ENCODE results near the gene BEST2. TPM values are rescaled to one million over a fixed set of nuclear protein-coding genes. Genes with fewer than 3 reads are reported as not detected.
A peak's percentile ranks its signal among the peaks of the same experiment; 100 is the strongest.

BEST2 gene
- total RNA-seq, 1 experiment from 2014 or later = 0.27 TPM

GRCh38 chr19:12804051-12804450, 52.5 kb downstream of the BEST2 start:
- peaks cover 8% of the 10 kb centered on the region; the same call in 1 of the 2 replicates for H3K4me1 ChIP-seq
- intact Hi-C loops (cut with micrococcal nuclease; ENCODE audit: unreplicated experiment) = loop anchor here (5.0 kb wide), 1 partner anchor 33 kb away; the partner anchor contains the start of gene MAST1
- no peaks in the 10 kb centered on the region for H3K9me3 Mint-ChIP-seq (ENCODE audit: unreplicated experiment)
- H3K4me1 Mint-ChIP-seq (ENCODE audit: low read depth, unreplicated experiment) = peaks cover 7% of the 10 kb centered on the region
- TF ChIP-seq CTCF (IDR thresholded peaks at IDR 0.05; ENCODE audit: insufficient read depth in 1 of 2, low read depth in 1 of 2, low read length in 1 of 2, severe bottlenecking in 1 of 2, unreplicated experiment in 1 of 2) = no peak
- H3K27me3 ChIP-seq (replicated peaks; ENCODE audit: control insufficient read depth, insufficient read depth, low read length) = no peaks in the 10 kb centered on the region
- no peak for DNase-seq
- POLR2A ChIA-PET = interaction anchor here (0.8 kb wide), 1 partner anchor 11 kb away, joined by 3 read pairs; no protein-coding TSS in a partner anchor
- H3K36me3 Mint-ChIP-seq (ENCODE audit: insufficient read depth, unreplicated experiment) = peaks cover 18% of the 10 kb centered on the region
- no peak overlapping the region for H3K27ac Mint-ChIP-seq (ENCODE audit: unreplicated experiment)
- CTCF ChIA-PET = no interaction called here
- no peaks in the 10 kb centered on the region; the same call in none of the 2 replicates for H3K36me3 ChIP-seq (ENCODE audit: control insufficient read depth, insufficient read depth, low read length)
- H3K4me3 ChIP-seq (ENCODE audit: low read depth, low read length) = no peak overlapping the region
- no peaks in the 10 kb centered on the region for H3K27me3 Mint-ChIP-seq (ENCODE audit: insufficient read depth, unreplicated experiment)
- H3K4me3 Mint-ChIP-seq (ENCODE audit: unreplicated experiment) = no peak overlapping the region
- H3K9me3 ChIP-seq = no peaks in the 10 kb centered on the region
- BruUV-seq (replicated peaks) = no TSS peak

- no peaks in the 10 kb centered on the region; the same call in 1 of the 2 replicates for H3K36me3 ChIP-seq (ENCODE audit: control insufficient read depth, insufficient read depth, low read length)
- peak within 1 kb of the TSS; percentile 73 for H3K4me3 ChIP-seq (ENCODE audit: low read depth, low read length)
- H3K9me3 ChIP-seq = no peaks in the 10 kb centered on the region
- peaks cover 8% of the 10 kb centered on the region; the same call in 1 of the 2 replicates for H3K4me1 ChIP-seq
- POLR2A ChIA-PET = interaction anchor here (0.5 to 1.5 kb wide), 8 partner anchors 15 to 1834 kb away, joined by 3 to 10 read pairs (median 3); partner anchors contain the start of genes GET3 and JUNB
- peaks cover 18% of the 10 kb centered on the region for H3K36me3 Mint-ChIP-seq (ENCODE audit: insufficient read depth, unreplicated experiment)
- H3K27ac Mint-ChIP-seq (ENCODE audit: unreplicated experiment) = peak within 1 kb of the TSS; percentile 84
- intact Hi-C loops (cut with micrococcal nuclease; ENCODE audit: unreplicated experiment) = no loop called here
- DNase-seq = peak; percentile 84 to 90
- H3K27me3 ChIP-seq (replicated peaks; ENCODE audit: control insufficient read depth, insufficient read depth, low read length) = no peaks in the 10 kb centered on the region
- no peak for TF ChIP-seq CTCF (IDR thresholded peaks at IDR 0.05; ENCODE audit: insufficient read depth in 1 of 2, low read depth in 1 of 2, low read length in 1 of 2, severe bottlenecking in 1 of 2, unreplicated experiment in 1 of 2)
- peak within 1 kb of the TSS; percentile 99 for H3K4me3 Mint-ChIP-seq (ENCODE audit: unreplicated experiment)
- no TSS peak for BruUV-seq (replicated peaks)
- CTCF ChIA-PET = interaction anchor here (0.7 to 1.3 kb wide), 5 partner anchors 14 to 84 kb away, joined by 3 to 4 read pairs (median 3); partner anchors contain the start of gene GCDH
- no peaks in the 10 kb centered on the region for H3K9me3 Mint-ChIP-seq (ENCODE audit: unreplicated experiment)
- H3K27me3 Mint-ChIP-seq (ENCODE audit: insufficient read depth, unreplicated experiment) = no peaks in the 10 kb centered on the region
- peaks cover 7% of the 10 kb centered on the region for H3K4me1 Mint-ChIP-seq (ENCODE audit: low read depth, unreplicated experiment)
Measured at GRCh38 chr19:12806242-12807081, 54.9 kb downstream of the BEST2 start, which contains the start of gene RNASEH2A. TSS of gene RNASEH2A (plus strand) at chr19:12806584. CDS start at chr19:12806674, 90 bp downstream.

Small RNAs within 50 kb of the gene (microRNA-seq; reads per million reads assigned to microRNA genes)
- not detected for gene MIR5684

Other genes starting within 250 kb of the BEST2 start
- 11.1 and 11.6 TPM in 2 replicates for gene ZNF564, start 200.3 kb upstream of the BEST2 start, total RNA-seq (2022)
- 6.1 and 6.3 TPM in 2 replicates for gene ZNF490, start 141.0 kb upstream of the BEST2 start, total RNA-seq (2022)
- 15.2 and 18.9 TPM in 2 replicates for gene ZNF791, start 140.9 kb upstream of the BEST2 start, total RNA-seq (2022)
- gene MAN2B1, start 85.0 kb upstream of the BEST2 start, total RNA-seq (2022) = 70.5 and 88.9 TPM in 2 replicates
- 17.5 and 20.4 TPM in 2 replicates for gene WDR83, start 85.0 kb upstream of the BEST2 start, total RNA-seq (2022)
- gene DHPS, start 69.9 kb upstream of the BEST2 start, total RNA-seq (2022) = 76.3 and 76.4 TPM in 2 replicates
- gene GNG14, start 63.8 kb upstream of the BEST2 start, total RNA-seq (2022) = 0.91 TPM in 1 of 2 replicates, not detected in the other
- 8.3 and 10.6 TPM in 2 replicates for gene FBXW9, start 55.2 kb upstream of the BEST2 start, total RNA-seq (2022)
- 87.8 and 106 TPM in 2 replicates for gene TNPO2, start 27.9 kb upstream of the BEST2 start, total RNA-seq (2022)
- gene TRIR, start 17.1 kb upstream of the BEST2 start, total RNA-seq (2022) = 164 and 169 TPM in 2 replicates
- gene GET3, start 14.3 kb upstream of the BEST2 start, total RNA-seq (2022) = 55.0 and 57.1 TPM in 2 replicates
- gene HOOK2, start 23.8 kb downstream of the BEST2 start, total RNA-seq (2022) = 74.2 and 80.4 TPM in 2 replicates
- 16.4 and 19.4 TPM in 2 replicates for gene JUNB, start 39.7 kb downstream of the BEST2 start, total RNA-seq (2022)
- 265 and 285 TPM in 2 replicates for gene PRDX2, start 50.0 kb downstream of the BEST2 start, total RNA-seq (2022)
- gene THSD8, start 50.3 kb downstream of the BEST2 start, total RNA-seq (2022) = 23.9 and 25.9 TPM in 2 replicates
- gene RNASEH2A, start 54.8 kb downstream of the BEST2 start, total RNA-seq (2022) = 30.9 and 37.6 TPM in 2 replicates
- not detected in 2 replicates for gene RTBDN, start 82.8 kb downstream of the BEST2 start, total RNA-seq (2022)
- gene MAST1, start 86.7 kb downstream of the BEST2 start, total RNA-seq (2022) = 0.79 and 0.91 TPM in 2 replicates
- 3.6 and 3.8 TPM in 2 replicates for gene DNASE2, start 129.7 kb downstream of the BEST2 start, total RNA-seq (2022)
- gene KLF1, start 135.4 kb downstream of the BEST2 start, total RNA-seq (2022) = not detected in 2 replicates
- 31.4 and 32.4 TPM in 2 replicates for gene GCDH, start 139.4 kb downstream of the BEST2 start, total RNA-seq (2022)
- 2.0 and 2.3 TPM in 2 replicates for gene SYCE2, start 167.5 kb downstream of the BEST2 start, total RNA-seq (2022)
- gene FARSA, start 181.9 kb downstream of the BEST2 start, total RNA-seq (2022) = 75.9 and 88.6 TPM in 2 replicates
- gene CALR, start 186.8 kb downstream of the BEST2 start, total RNA-seq (2022) = 707 and 767 TPM in 2 replicates
- 102 and 112 TPM in 2 replicates for gene RAD23A, start 194.1 kb downstream of the BEST2 start, total RNA-seq (2022)
- gene GADD45GIP1, start 205.4 kb downstream of the BEST2 start, total RNA-seq (2022) = 39.3 and 42.7 TPM in 2 replicates
- not detected in 2 replicates for gene DAND5, start 217.8 kb downstream of the BEST2 start, total RNA-seq (2022)
- 0.35 and 0.82 TPM in 2 replicates for gene NFIX, start 243.7 kb downstream of the BEST2 start, total RNA-seq (2022)

Measured in Caco-2 (cell line).